Left lung (tissue), 10 donors: ENCODE data around the gene CDH26. TPM values are rescaled to one million over a fixed set of nuclear protein-coding genes. Genes with fewer than 3 reads are reported as not detected.
A peak's percentile ranks its signal among the peaks of the same experiment; 100 is the strongest.

Experiments
- ATAC-seq: fragments of 200-7000 bp; cut with Tn5 transposase; one replicate; pipeline ENCODE4 v1.9.1; 2020; ENCODE audit warnings: moderate library complexity
- DNase-seq, 4 donors: peaks; one replicate each; pipeline ENCODE4 v3.0.0-alpha.2; 2013 to 2020
- H3K27ac ChIP-seq, 2 donors: fragments of 200-600 bp; sonication (generic) in 1 of 2; one replicate each; pipeline versions ENCODE4 v1.5.0 to v1.8.0; 2020 to 2021
- H3K27me3 ChIP-seq, 2 donors: fragments of 200-600 bp; sonication (generic) in 1 of 2; one replicate each; pipeline versions ENCODE4 v1.5.0 to v1.8.0; 2020 to 2021
- H3K36me3 ChIP-seq, 2 donors: fragments of 200-600 bp; sonication (generic) in 1 of 2; one replicate each; pipeline versions ENCODE4 v1.5.0 to v1.8.0; 2020 to 2021
- H3K4me1 ChIP-seq, 2 donors: fragments of 200-600 bp; one replicate each; pipeline ENCODE4 v1.8.0; 2021
- H3K4me3 ChIP-seq, 2 donors: fragments of 200-600 bp; sonication (generic) in 1 of 2; one replicate each; pipeline versions ENCODE4 v1.5.0 to v1.8.0; 2020 to 2021; ENCODE audit warnings: mild to moderate bottlenecking in 1 of 2
- H3K9me3 ChIP-seq, 2 donors: fragments of 200-600 bp; sonication (generic) in 1 of 2; one replicate each; pipeline versions ENCODE4 v1.5.0 to v1.8.0; 2020 to 2021
- CTCF ChIP-seq, 2 donors: fragments of 200-600 bp; sonication (generic) in 1 of 2; IDR thresholded peaks; one replicate each; pipeline versions ENCODE4 v1.5.0 to v1.8.0; 2021; ENCODE audit warnings: antibody characterized with exemption in 2 of 2
- intact Hi-C, 2 donors: fragments of 100-400 bp; cut with DNase I; formaldehyde crosslinking; loops; one replicate each; pipeline versions ENCODE4 v1.11.2 to v1.14.2; 2022
- polyA plus RNA-seq, 6 donors: library from polyadenylated mRNA; unstranded; fragments of 120-200 nt; gene quantifications; one replicate each; pipeline ENCODE4 v1.2.1, GENCODE V29; 2013; ENCODE audit not compliant: insufficient read length in 6 of 6
- total RNA-seq, 2 donors: library from RNA; stranded (reverse); fragmentation: NEBNext Ultra II Directional; extraction: Animal tissue kit (Norgen Biotek cat#: 25700); gene quantifications; one replicate each; pipeline ENCODE4 v1.2.1, GENCODE V29; 2021
- donor health status: DM: no; HTN: yes; CAD: no.
- donor health status: DM: no; HTN: no; CAD: no.

Gene CDH26
- total and polyA plus RNA-seq, 8 donors: 1.6 to 7.3 (median 2.0) TPM

GRCh38 chr20:60007464-60007863 is 49.2 kb downstream of the CDH26 start:
- DNase-seq: no peak

GRCh38 chr20:60008130-60008808 is 50.0 kb downstream of the CDH26 start:
- H3K27me3 ChIP-seq: no peaks in the 10 kb centered on the region
- intact Hi-C loops: no loop called here
- no peak overlapping the region for H3K4me3 ChIP-seq
- ATAC-seq (peak; percentile 67), DNase-seq (peak in 1 of 4 donors; percentile 56)
- TF ChIP-seq CTCF (IDR thresholded peaks at IDR 0.05): no peak
- no peaks in the 10 kb centered on the region for H3K9me3 ChIP-seq
- H3K4me1 ChIP-seq: peaks cover 0 to 20% of the 10 kb centered on the region in 2 donors
- peak overlapping the region in 1 of 2 donors; percentile 72 for H3K27ac ChIP-seq
- no peaks in the 10 kb centered on the region for H3K36me3 ChIP-seq

More at GRCh38 chr20:60007464-60007863, 49.2 kb downstream of the CDH26 start:
- peak overlapping the region in 1 of 2 donors; percentile 72 for H3K27ac ChIP-seq
- ATAC-seq: no peak
- no peaks in the 10 kb centered on the region for H3K27me3 ChIP-seq
- no peak overlapping the region for H3K4me3 ChIP-seq
- no peaks in the 10 kb centered on the region for H3K36me3 ChIP-seq
- TF ChIP-seq CTCF (IDR thresholded peaks at IDR 0.05): no peak
- intact Hi-C loops: no loop called here
- H3K4me1 ChIP-seq: peaks cover 0 to 20% of the 10 kb centered on the region in 2 donors
- H3K9me3 ChIP-seq: no peaks in the 10 kb centered on the region

- peaks cover 0 to 20% of the 10 kb centered on the region in 2 donors for H3K4me1 ChIP-seq
- ATAC-seq (no peak), DNase-seq (no peak)
- intact Hi-C loops: no loop called here
- H3K36me3 ChIP-seq: no peaks in the 10 kb centered on the region
- no peak overlapping the region for H3K4me3 ChIP-seq
- no peak overlapping the region for H3K27ac ChIP-seq
- H3K27me3 ChIP-seq: no peaks in the 10 kb centered on the region
- H3K9me3 ChIP-seq: no peaks in the 10 kb centered on the region
- TF ChIP-seq CTCF (IDR thresholded peaks at IDR 0.05): no peak
Measured at GRCh38 chr20:60009318-60009717, 51.1 kb downstream of the CDH26 start.

GRCh38 chr20:60009826-60010616 is 51.8 kb downstream of the CDH26 start:
- Histone ChIP-seq H3K9me3 (no peaks in the 10 kb centered on the region), H3K4me1 (peaks cover 0 to 20% of the 10 kb centered on the region in 2 donors), H3K36me3 (no peaks in the 10 kb centered on the region), H3K27ac (no peak overlapping the region), H3K27me3 (no peaks in the 10 kb centered on the region), H3K4me3 (no peak overlapping the region)
- peak in 1 of 2 donors; percentile 7 for TF ChIP-seq CTCF (IDR thresholded peaks at IDR 0.05)
- intact Hi-C loops: no loop called here
- ATAC-seq: peak; percentile 57
- DNase-seq: no peak
